GM21619 (cell line): Measurements from ENCODE around the gene AGXT2.
"Not testable (repeated sequence)": the region's sequence is repeated elsewhere in the genome, so short reads cannot be mapped to it uniquely, and the experiment has no call there.

Experiments used
- ATAC-seq: cut with Tn5 transposase; IDR thresholded peaks from one replicate; pipeline ENCODE4 v1.9.1; 2021; ENCODE audit not compliant: unreplicated experiment

Gene AGXT2

GRCh38 chr5:34976347-34976746, 71.4 kb downstream of the AGXT2 start:
- ATAC-seq = no peak

- ATAC-seq = not testable (repeated sequence)
Observed at GRCh38 chr5:34971655-34972054, 76.1 kb downstream of the AGXT2 start.

DNA sequence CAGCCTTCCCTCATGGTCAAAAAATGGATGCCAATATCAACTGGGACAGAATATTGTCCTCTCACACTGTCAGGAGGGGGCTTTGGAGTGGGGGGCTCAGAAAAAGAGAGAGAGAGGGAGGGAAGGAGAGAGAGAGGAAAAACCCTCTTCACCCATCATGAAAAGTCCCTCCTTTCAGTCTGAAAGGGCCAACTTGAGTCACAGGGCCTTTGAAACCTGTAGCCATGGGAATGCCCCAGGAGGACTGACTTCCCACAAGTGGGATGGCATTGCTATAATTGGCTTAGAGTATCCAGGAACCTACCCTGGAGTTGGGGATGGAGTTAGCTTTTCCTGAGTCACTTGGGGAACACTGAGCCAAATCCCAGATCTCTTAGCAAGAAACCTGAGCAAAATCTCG, 77.2 kb downstream of the AGXT2 start:
- no peak for ATAC-seq

DNA sequence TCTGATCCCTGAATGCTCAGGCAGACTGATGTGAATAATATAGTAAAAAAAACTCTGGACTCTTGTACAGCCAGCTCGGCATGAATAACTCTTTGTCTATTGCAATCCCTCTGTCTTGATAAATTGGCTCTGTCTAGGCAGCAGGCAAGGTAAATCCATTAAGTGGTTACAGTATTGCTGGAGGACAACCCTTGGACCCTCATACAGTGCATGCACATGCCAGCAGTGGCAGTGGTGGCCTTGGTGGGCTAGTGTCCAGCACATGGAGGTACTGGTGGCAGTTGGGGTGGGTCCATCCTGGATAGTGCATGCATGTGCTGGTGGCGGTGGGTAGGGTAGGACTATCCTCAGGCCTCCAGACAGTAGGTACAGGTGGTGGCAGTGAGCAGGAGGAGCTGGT, 79.5 kb downstream of the AGXT2 start:
- no peak for ATAC-seq

DNA sequence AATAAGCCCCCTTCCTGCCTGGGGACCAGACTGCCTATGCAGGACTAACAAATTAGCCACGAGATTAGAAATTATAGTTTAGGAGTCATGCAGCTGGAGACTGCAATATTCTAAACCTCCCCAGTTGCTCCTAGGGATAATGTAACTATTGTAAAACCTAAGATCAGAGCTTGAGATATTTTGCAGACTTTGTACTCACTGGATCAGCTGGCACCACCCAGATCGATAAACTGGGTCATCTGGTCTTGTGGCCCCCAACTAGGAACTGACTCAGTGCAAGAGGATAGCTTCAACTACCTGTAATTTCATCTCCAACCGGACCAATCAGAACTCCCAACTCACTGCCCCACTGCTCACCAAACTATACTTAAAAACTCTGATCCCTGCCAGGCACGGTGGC, 80.2 kb downstream of the AGXT2 start:
- no peak for ATAC-seq

DNA sequence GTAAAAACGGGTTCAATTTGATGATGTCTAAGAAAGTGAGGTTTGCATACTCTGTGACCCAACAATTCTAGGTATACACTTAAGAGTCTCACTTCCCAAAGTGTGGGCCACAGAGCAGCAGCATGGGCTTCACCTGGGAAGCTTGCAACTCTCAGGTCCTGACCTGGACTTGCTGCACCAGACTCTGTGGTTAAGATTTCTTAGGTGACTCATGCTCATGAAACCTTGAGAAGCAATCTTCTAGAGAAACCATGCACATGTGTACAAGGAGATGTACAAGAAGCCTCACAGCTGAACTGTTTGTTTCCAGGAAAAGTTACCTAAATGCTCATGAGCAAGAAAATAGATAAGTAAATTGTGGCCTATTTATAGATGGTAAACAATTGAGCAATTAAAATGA, 88.4 kb downstream of the AGXT2 start:
- ATAC-seq = peak; percentile 97

DNA sequence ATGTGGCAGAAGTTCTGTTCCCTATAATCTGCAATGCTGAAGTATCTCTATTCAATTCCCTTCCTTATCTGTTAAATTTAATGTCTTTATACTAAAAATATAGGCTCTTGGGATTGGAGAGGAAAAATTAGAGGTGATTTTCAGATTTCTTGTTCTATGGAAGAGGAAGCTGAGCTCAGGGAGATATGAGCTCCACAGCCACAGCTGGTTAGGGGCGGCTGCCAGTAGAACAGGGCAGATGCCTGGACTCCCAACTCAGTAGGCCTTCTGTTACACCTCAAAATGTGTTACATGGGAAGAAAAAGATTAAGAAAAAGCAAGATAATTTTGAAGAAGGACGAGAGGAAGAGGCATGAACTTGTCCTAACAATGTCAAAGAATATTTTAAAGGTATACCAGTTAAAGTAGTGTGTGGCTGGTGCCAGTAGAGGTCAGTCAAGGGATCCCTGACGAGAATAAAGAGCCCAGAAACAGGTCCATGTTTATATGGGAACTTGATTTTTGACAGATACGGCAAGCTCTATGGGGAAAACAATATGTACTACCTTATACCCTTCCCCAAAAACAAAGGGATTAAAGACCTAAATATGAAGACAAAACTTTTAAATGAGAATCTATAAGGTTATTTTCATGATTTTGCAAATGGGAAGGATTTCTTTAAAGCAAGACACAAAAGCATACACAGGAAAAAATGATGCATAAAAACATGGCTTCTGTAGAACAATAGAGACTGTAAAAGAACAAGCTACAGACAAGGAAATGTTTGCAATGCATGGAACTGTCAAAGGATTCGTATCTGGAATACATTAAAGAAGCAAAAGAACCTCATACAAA, 89.7 kb downstream of the AGXT2 start:
- ATAC-seq = peak; percentile 36

DNA sequence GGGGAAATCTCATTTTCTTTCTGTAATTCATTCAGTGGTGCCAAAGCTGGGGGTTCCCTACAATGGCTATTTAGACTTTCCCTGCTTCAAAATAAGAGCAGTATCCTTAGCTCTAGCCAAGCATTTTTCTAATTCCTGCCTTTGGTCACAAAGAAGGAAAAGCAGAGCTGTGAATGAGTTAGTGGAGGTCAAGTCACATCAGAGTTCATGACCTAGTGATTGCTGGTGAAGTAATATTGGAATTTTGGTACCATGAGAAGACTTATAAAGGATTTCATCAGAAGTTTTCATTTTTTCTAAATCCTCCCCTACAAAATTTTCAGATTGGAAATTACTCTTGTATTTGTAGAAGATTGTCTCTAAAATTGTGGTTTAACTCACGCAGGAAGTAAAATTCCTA, 90.4 kb downstream of the AGXT2 start:
- ATAC-seq = no peak
